Activated CD8-positive, alpha-beta T cell treated with anti-CD3 and anti-CD28 coated beads for 36 hours (primary cell): Measurements from ENCODE around the gene AHR. TPM values are rescaled to one million over a fixed set of nuclear protein-coding genes. Genes with fewer than 3 reads are reported as not detected.
A peak's percentile ranks its signal among the peaks of the same experiment; 100 is the strongest.

Source experiments
- ATAC-seq: fragments of 200-7000 bp; cut with Tn5 transposase; one replicate; pipeline ENCODE4 v1.10.0; 2021; ENCODE audit warnings: mild to moderate bottlenecking, moderate library complexity
- CTCF ChIA-PET: fragments of 350-600 bp; sonication (Branson Sonifier 250); formaldehyde crosslinking; loops from one replicate; lab custom pipeline; 2021; ENCODE audit warnings: antibody characterized with exemption; lab: Charles Lee
- POLR2A ChIA-PET: fragments of 350-600 bp; sonication (Branson Sonifier 250); formaldehyde crosslinking; loops from one replicate; lab custom pipeline; 2021; ENCODE audit warnings: antibody characterized with exemption; lab: Charles Lee
- DNase-seq: peaks from one replicate; pipeline ENCODE4 v3.0.0-alpha.2; 2020
- H3K27ac Mint-ChIP-seq: one replicate; pipeline ENCODE4 v1.8.0; 2021; ENCODE audit warnings: mild to moderate bottlenecking, mixed read lengths
- H3K27me3 Mint-ChIP-seq: one replicate; pipeline ENCODE4 v1.8.0; 2021; ENCODE audit warnings: mixed read lengths
- H3K36me3 Mint-ChIP-seq: one replicate; pipeline ENCODE4 v1.8.0; 2021; ENCODE audit warnings: low read depth, mixed read lengths
- H3K4me1 Mint-ChIP-seq: one replicate; pipeline ENCODE4 v1.8.0; 2021; ENCODE audit warnings: low read depth, mixed read lengths
- H3K4me3 Mint-ChIP-seq: one replicate; pipeline ENCODE4 v1.8.0; 2021; ENCODE audit warnings: mild to moderate bottlenecking, moderate library complexity, mixed read lengths
- H3K9me3 Mint-ChIP-seq: one replicate; pipeline ENCODE4 v1.8.0; 2021; ENCODE audit warnings: mixed read lengths
- CTCF ChIP-seq: fragments of 200-600 bp; IDR thresholded peaks from one replicate; pipeline ENCODE4 v1.8.0; 2022; ENCODE audit warnings: antibody characterized with exemption, mild to moderate bottlenecking
- intact Hi-C: fragments of 100-400 bp; cut with micrococcal nuclease; formaldehyde crosslinking; loops from one replicate; pipeline ENCODE4 v1.10.0; 2022
- total RNA-seq, 2 experiments: library from RNA; stranded (reverse); gene quantifications; one replicate each; pipeline ENCODE4 v1.2.3, GENCODE V29; 2021

Gene AHR
- total RNA-seq, 2 experiments from 2014 or later = 32.1 to 33.4 TPM

GRCh38 chr7:17289074-17289645, 9.3 kb upstream of the AHR start:
- no peaks in the 10 kb centered on the region for H3K4me1 Mint-ChIP-seq
- ChIA-PET CTCF (no interaction called here), POLR2A (no interaction called here)
- intact Hi-C loops = no loop called here
- H3K36me3 Mint-ChIP-seq = no peaks in the 10 kb centered on the region
- TF ChIP-seq CTCF = no peak
- no peaks in the 10 kb centered on the region for H3K27me3 Mint-ChIP-seq
- no peak for ATAC-seq
- no peaks in the 10 kb centered on the region for H3K9me3 Mint-ChIP-seq
- no peak for DNase-seq
- H3K4me3 Mint-ChIP-seq = no peak overlapping the region
- H3K27ac Mint-ChIP-seq = no peak overlapping the region

- CTCF ChIA-PET = interaction anchor here (1.0 to 1.2 kb wide), 2 partner anchors 8 to 16 kb away, joined by 3 read pairs; no protein-coding TSS in a partner anchor
- ATAC-seq = no peak
These were observed 5.6 kb upstream of the AHR start for GRCh38 chr7:17292843-17293242.

GRCh38 chr7:17293481-17293880, 5.0 kb upstream of the AHR start:
- TF ChIP-seq CTCF = no peak
- peaks cover 7% of the 10 kb centered on the region for H3K9me3 Mint-ChIP-seq
- ChIA-PET CTCF (interaction anchor here (1.2 kb wide), 1 partner anchor 16 kb away, joined by 3 read pairs; no protein-coding TSS in a partner anchor), POLR2A (no interaction called here)
- peaks cover 17% of the 10 kb centered on the region for H3K4me1 Mint-ChIP-seq
- intact Hi-C loops = no loop called here
- no peak overlapping the region for H3K4me3 Mint-ChIP-seq
- H3K36me3 Mint-ChIP-seq = peaks cover 6% of the 10 kb centered on the region
- no peaks in the 10 kb centered on the region for H3K27me3 Mint-ChIP-seq
- no peak for ATAC-seq
- no peak for DNase-seq
- no peak overlapping the region for H3K27ac Mint-ChIP-seq

More at GRCh38 chr7:17292843-17293242, 5.6 kb upstream of the AHR start:
- Mint-ChIP-seq H3K27ac (no peak overlapping the region), H3K36me3 (peaks cover 3% of the 10 kb centered on the region), H3K27me3 (no peaks in the 10 kb centered on the region), H3K4me3 (no peak overlapping the region), H3K4me1 (peaks cover 13% of the 10 kb centered on the region), H3K9me3 (peaks cover 4% of the 10 kb centered on the region)
- POLR2A ChIA-PET = no interaction called here
- TF ChIP-seq CTCF = no peak
- no peak for DNase-seq
- intact Hi-C loops = no loop called here

- Mint-ChIP-seq H3K27ac (peak overlapping the region; percentile 94), H3K4me1 (peaks cover 20% of the 10 kb centered on the region), H3K36me3 (peaks cover 6% of the 10 kb centered on the region), H3K9me3 (peaks cover 7% of the 10 kb centered on the region), H3K27me3 (no peaks in the 10 kb centered on the region), H3K4me3 (peak overlapping the region; percentile 91)
- ATAC-seq (no peak), DNase-seq (no peak)
- CTCF ChIA-PET = interaction anchor here (0.7 to 2.6 kb wide), 5 partner anchors 10 to 314 kb away, joined by 3 to 9 read pairs (median 3); no protein-coding TSS in a partner anchor
- POLR2A ChIA-PET = interaction anchor here (1.6 to 2.4 kb wide), 3 partner anchors 35 to 154 kb away, joined by 7 to 8 read pairs (median 7); no protein-coding TSS in a partner anchor
- TF ChIP-seq CTCF = no peak
- intact Hi-C loops = no loop called here
These were observed 1.2 kb upstream of the AHR start for GRCh38 chr7:17297243-17297642.

- H3K9me3 Mint-ChIP-seq = peaks cover 7% of the 10 kb centered on the region
- ATAC-seq = peak; percentile 45
- no peak for TF ChIP-seq CTCF
- ChIA-PET POLR2A (interaction anchor here (0.6 to 2.4 kb wide), 12 partner anchors 13 to 156 kb away, joined by 3 to 9 read pairs (median 4); no protein-coding TSS in a partner anchor), CTCF (interaction anchor here (0.7 to 1.3 kb wide), 5 partner anchors 156 to 319 kb away, joined by 3 to 8 read pairs (median 3); no protein-coding TSS in a partner anchor)
- H3K36me3 Mint-ChIP-seq = peaks cover 6% of the 10 kb centered on the region
- DNase-seq = peak; percentile 74
- H3K4me1 Mint-ChIP-seq = peaks cover 32% of the 10 kb centered on the region
- intact Hi-C loops = loop anchor here (1.0 to 2.0 kb wide), 3 partner anchors 38 to 160 kb away; no protein-coding TSS in a partner anchor
- H3K27me3 Mint-ChIP-seq = no peaks in the 10 kb centered on the region
- peak overlapping the region; percentile 91 for H3K4me3 Mint-ChIP-seq
- H3K27ac Mint-ChIP-seq = peak overlapping the region; percentile 94
These were observed 509 bp downstream of the AHR start for GRCh38 chr7:17298840-17299482.
